Loucy (cell line): Measurements from ENCODE around the gene SLC35F3.

Experiments used
- CTCF ChIP-seq: fragments of 200-600 bp; sonication (generic); conservative IDR thresholded peaks from 2 replicates; pipeline ENCODE4 v1.5.1; 2014; ENCODE audit warnings: mild to moderate bottlenecking, antibody characterized with exemption, low read length
- EZH2phosphoT487 ChIP-seq: fragments of 200-600 bp; IDR thresholded peaks from 2 replicates; pipeline ENCODE4 v1.6.1; 2018; ENCODE audit warnings: antibody characterized with exemption, mild to moderate bottlenecking, moderate library complexity, borderline replicate concordance

- no peak for TF ChIP-seq CTCF
- TF ChIP-seq EZH2phosphoT487, result no peak
Measured at GRCh38 chr1:234325878-234326496, 421.5 kb downstream of the SLC35F3 start.
